Endometrium (tissue), 2 donors: ENCODE measurements around the gene NPIPB13.
"Not testable (repeated sequence)": the region's sequence is repeated elsewhere in the genome, so short reads cannot be mapped to it uniquely, and the experiment has no call there.

Experiments
- FAIRE-seq: peaks from 2 replicates; lab custom pipeline; 2012; peaks lifted over from hg19 to GRCh38; lab: Jason Lieb, UNC
- donor health status: control.
- donor health status: control.

Gene NPIPB13

DNA sequence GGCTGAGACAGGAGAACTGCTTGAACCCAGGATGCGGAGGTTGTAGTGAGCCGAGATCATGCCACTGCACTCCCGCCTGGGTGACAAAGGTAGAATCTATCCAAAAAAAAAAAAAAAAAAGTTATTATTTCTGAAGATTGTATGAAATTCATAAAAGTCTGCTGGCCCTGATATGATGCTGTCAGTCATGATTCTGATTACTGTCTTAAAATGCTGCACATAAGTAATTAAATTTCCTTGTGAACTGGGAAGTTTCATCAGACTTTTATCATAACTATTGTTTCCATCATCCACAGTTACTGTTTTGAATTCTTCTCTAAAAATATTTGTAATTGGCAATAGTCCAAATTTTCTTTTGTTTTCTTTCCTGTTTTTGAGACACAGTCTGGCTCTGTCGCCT, at the start of gene NPIPB13:
TSS of gene NPIPB13 (minus strand) at position 101 of the 400 bp plus-strand sequence. CDS start 2,906 bp downstream, outside the sequence.
- FAIRE-seq = not testable (repeated sequence)

DNA sequence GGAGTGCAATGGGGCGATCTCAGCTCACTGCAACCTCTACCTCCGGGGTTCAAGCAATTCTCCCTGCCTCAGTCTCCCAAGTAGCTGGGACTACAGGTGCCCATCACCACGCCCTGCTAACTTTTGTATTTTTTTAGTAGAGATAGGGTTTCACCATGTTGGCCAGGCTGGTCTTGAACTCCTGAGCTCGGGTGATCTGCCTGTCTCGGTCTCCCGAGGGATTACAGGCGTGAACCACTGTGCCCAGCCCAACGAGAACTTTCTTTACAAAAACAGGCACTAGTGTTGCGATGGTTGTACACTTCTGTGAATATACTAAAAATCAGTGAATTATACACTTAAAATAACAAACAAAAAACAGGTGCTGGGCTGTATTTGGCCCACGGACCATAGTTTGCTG, 34.1 kb upstream of the NPIPB13 start:
- not testable (repeated sequence) for FAIRE-seq

DNA sequence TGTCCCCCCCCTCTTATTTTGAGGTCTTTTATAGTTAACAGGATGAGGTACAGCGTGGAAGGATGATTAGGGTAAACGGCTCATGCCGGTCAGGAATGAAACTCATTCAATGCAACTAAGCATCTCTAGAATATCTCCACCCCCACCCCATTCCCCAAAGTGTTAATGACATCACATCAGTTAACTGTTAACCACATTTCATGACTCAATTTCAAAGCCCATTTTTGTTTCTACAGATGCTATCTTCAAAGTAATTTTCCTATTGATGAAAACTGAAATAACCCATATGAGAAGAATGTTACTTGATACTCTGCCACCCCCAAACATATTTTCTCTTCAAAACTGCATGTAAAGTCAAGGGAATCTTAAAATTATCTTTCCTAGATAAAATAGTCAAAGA, 30.2 kb upstream of the NPIPB13 start:
- not testable (repeated sequence) for FAIRE-seq

DNA sequence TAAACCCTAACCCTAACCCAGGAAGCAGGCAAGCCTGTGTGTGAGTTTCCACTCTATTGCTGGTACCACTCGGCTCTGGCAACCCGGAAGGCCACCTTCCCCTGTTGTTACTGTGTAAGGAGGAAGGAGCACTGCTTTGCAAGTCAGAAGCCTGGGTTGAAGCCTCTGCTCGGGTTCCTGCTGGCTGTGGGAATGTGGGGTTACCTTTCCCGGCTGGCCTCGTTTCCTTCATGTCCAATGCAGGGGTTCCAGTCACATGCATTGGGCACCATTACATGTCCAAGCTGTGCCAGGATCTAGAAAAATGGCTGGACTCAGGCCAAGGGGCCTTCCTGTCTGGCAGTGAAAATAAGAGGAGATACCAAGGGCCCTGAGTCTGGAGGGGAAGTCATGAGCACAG, 31.2 kb downstream of the NPIPB13 start:
- not testable (repeated sequence) for FAIRE-seq

DNA sequence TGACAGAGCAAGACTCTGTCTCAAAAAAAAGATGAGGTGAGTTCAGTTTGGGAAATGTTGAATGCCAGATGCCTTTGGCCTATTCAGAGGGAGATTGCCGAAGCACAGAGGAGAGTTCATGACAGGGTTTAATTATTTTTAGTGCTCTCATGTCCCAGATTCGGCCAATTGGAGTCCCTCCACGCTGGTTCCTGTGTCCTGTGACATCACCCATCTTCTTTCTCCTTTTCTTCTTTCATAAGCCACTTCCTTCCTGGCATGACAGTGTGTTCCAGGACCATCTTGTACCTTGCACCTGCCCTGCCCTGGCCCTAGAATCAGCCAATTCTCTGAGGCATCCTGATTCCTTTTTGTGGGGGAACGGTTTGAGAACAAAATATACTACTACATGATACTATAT, 36.9 kb downstream of the NPIPB13 start:
- FAIRE-seq = not testable (repeated sequence)

DNA sequence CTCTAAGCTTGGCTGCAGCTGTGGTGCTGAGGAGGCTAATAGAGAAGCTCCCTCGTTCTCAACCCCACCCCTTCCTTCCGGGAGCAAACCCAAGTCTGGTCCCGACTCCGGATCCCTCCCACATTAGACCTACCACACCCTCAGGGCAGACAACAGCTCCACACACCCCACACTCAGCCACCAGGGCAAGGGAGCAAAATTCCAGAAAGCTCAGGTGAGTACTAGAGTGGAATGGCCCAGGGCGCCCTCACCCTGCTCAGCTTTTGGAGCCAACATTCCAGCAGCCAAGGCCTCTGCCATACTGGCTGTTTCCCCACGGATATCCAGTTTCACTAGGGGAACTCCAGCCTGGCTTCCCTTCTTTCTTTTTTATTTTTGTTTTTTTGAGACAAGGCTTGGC, 39.2 kb downstream of the NPIPB13 start:
- not testable (repeated sequence) for FAIRE-seq

DNA sequence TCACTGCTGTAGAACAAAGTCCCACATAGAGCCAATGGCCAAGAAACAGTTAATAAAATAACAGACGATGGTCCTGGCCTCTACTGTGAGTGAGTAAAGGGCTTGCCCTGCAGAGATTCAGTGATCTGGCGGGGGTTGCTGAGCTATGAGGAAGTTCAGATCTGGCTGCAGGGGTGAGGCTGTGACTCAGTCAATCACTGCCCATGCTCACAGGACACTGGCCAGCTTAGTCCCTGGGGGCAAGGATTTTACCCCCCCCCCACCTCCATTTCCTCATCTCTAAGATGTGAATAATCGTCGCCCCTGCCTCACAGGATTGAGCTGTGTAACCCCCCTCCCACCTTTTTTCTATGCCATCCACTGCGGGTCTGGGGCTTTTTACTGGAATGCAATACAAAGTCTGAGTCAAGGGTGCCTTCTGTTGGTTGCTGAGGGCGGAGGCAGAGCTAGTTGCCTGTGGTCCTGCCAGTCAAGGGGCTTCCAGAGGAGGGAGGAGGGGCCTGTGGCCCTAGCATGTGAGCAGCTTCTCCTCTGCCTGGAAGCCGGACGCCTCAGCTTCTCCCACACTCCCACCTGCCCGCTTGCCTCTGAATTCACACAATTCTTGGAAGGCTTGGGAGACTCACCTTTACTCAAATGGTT, 41.1 kb downstream of the NPIPB13 start:
- not testable (repeated sequence) for FAIRE-seq

DNA sequence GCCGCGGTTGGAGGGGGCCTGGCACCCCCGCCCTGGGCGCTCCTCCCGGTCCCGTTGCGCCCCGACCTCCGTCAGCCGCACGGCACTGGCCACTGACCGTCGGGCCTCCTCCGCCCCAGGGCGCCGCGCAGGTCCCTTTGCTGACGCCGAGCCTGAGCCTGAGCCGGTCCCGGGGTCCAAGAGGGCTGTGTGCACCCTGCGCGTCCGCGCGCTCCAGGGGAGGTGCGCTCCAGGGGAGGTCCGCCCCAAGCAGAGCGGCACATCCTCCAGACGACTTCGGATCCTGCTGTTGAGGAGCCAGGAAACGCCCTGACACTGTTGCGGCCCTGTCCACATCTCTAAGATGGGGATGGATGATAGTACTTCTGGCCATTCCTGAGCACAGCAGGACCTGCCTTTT, 42.0 kb downstream of the NPIPB13 start:
- not testable (repeated sequence) for FAIRE-seq

DNA sequence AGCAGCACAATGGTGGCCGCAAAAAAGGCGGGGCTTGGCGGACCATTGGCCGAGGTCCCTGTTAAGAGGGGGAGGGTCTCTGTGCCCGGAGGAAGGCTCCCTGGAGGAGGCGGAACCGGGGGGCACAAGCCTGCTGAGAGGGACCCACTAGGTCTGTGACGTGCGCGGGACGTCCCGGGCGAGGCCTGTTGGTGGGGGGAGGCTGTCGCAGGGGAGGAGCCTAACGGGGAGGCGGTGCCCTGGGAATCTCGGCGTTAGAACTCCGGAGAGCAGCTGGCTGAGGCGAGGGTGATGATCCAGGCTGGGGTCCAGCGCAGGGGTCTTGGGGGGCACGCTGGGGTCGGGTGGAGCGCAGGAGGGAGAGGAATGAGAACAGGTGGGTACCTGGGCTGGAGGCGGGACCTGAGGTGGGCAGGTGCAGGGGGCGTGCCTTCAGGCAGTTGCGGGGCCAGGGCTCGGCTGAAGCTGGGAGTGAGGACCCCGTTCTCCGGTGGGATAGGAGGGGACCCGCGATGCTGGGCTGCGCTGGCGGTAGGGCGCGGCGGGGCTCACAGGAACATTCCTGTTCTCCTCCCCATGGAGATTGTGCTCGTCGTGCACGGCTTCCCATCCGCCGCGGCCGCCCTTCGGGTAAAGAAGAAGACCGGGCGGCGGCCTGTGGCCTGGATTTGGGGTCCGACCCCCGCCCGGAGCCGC, 42.6 kb downstream of the NPIPB13 start:
- not testable (repeated sequence) for FAIRE-seq

DNA sequence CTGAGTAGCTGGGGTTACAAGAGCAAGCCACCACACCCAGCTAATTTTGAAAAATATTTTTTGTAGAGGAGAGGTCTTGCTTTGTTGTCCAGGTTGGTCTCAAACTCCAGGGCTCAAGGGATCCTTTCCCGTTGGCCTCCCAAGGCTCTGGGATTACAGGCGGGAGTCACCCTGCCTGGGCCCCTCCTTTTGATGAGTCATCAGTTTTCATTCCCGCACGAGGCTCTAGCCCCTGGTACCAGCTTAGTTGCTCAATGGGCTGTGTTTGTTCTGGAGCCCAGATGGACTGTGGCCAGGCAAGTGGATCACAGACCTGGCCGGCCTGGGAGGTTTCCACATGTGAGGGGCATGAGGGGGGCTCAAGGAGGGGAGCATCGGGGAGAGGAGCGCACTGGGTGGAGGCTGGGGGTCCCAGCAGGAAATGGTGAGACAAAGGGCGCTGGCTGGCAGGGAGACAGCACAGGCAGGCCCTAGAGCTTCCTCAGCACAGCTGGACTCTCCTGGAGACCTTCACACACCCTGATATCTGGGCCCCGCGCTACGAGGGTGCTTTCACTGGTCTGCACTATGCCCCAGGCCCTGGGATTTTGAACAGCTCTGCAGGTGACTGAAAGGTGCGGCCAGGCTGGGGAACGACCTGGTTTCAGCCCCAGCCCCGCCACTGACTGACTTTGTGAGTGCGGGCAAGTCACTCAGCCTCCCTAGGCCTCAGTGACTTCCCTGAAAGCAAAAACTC, 48.5 kb downstream of the NPIPB13 start:
- FAIRE-seq = not testable (repeated sequence)

DNA sequence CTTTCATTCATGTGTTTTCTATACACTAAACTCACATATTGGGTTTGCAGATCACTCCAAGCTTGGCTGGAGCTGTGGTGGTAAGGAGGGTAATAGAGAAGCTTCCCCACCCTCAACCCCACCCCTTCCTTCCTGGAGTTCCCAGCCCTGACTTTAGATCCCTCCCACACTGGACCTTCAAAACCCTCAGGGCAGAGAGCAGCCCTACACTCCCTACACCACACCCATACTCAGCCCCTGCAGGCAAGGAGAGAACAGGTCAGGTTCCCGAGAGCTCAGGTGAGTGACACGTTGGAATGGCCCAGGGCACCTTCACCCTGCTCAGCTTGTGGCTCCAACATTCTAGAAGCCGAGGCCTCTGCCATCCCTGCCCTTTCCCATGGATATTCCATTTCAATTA, 49.2 kb downstream of the NPIPB13 start, which contains the start of gene SULT1A3:
TSS of gene SULT1A3 (plus strand) at position 207 of the 400 bp plus-strand sequence. CDS start 1,474 bp downstream, outside the sequence.
- not testable (repeated sequence) for FAIRE-seq
